NT2/D1 (cell line): Measurements from ENCODE around the gene ESRP2.

Experiments used
- DNase-seq: peaks from one replicate; pipeline ENCODE4 v3.0.0-alpha.2; 2011; ENCODE audit warnings: low read depth, low spot score
- H3K27me3 ChIP-seq: 2 replicates; pipeline ENCODE4 v1.6.0; 2011; ENCODE audit warnings: mild to moderate bottlenecking; ENCODE audit not compliant: insufficient read length, insufficient read depth
- H3K36me3 ChIP-seq: 2 replicates; pipeline ENCODE4 v1.6.1; 2011; ENCODE audit warnings: mild to moderate bottlenecking, low read length, mixed read lengths; ENCODE audit not compliant: insufficient read depth, insufficient read length
- H3K4me1 ChIP-seq: 2 replicates; pipeline ENCODE4 v1.5.1; 2011; ENCODE audit not compliant: insufficient read depth, insufficient read length
- H3K4me3 ChIP-seq: 2 replicates; pipeline ENCODE4 v1.5.1; 2011; ENCODE audit warnings: low read depth; ENCODE audit not compliant: insufficient read length
- H3K9ac ChIP-seq: 2 replicates; pipeline ENCODE4 v1.6.0; 2011; ENCODE audit warnings: low read depth; ENCODE audit not compliant: insufficient read length
- H3K9me3 ChIP-seq: 2 replicates; pipeline ENCODE4 v1.5.1; 2011; ENCODE audit warnings: mild to moderate bottlenecking, low read length; ENCODE audit not compliant: insufficient read depth
- SUZ12 ChIP-seq: IDR thresholded peaks from 2 replicates; pipeline ENCODE4 v1.6.1; 2011; ENCODE audit not compliant: insufficient read length, insufficient read depth; ENCODE audit errors: extremely low read depth
- YY1 ChIP-seq: IDR thresholded peaks from 2 replicates; pipeline ENCODE4 v1.6.1; 2011; ENCODE audit not compliant: insufficient read length, insufficient read depth
- ZNF274 ChIP-seq: IDR thresholded peaks from 2 replicates; pipeline ENCODE4 v1.6.1; 2011; ENCODE audit warnings: mild to moderate bottlenecking, low read depth, low read length

Gene ESRP2

DNA sequence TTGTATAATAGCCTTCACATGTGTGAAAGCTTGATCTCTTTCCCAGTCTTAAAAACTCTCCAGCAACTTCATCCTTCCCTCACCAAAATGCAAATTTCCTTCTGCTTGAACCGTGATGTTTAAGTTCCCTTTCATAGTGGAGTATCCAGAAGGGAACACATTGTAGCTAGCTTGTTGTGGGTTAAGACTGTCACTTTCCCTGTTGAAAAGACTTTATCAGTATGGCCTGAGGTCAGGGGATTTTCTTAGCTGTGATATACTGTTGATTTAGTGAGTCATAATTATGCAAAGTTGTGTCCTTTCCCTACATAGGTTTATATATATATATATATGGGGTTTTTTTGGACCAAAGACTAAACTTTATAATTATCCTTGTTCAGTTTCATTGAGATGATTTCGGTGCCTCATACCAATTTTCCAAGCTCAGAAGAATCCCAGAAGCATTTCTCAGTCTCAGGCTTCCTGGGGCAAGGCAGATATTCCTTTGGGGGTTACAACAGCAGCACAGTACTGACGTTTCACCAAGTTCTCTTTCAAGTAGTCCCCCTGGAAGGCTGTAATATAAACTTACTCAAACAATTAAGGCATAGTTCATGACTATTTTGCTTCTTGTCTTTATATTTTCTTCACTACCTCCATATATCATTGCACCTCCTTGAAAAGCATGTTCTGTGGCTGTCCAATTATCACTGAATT is 35.7 kb downstream of the ESRP2 start:
- Histone ChIP-seq H3K4me3 (no peak overlapping the region), H3K9ac (no peak overlapping the region), H3K36me3 (peaks cover 4% of the 10 kb centered on the region), H3K9me3 (no peaks in the 10 kb centered on the region), H3K4me1 (no peaks in the 10 kb centered on the region), H3K27me3 (no peaks in the 10 kb centered on the region)
- no peak for DNase-seq
- TF ChIP-seq ZNF274: no peak
- TF ChIP-seq YY1: no peak
- no peak for TF ChIP-seq SUZ12

DNA sequence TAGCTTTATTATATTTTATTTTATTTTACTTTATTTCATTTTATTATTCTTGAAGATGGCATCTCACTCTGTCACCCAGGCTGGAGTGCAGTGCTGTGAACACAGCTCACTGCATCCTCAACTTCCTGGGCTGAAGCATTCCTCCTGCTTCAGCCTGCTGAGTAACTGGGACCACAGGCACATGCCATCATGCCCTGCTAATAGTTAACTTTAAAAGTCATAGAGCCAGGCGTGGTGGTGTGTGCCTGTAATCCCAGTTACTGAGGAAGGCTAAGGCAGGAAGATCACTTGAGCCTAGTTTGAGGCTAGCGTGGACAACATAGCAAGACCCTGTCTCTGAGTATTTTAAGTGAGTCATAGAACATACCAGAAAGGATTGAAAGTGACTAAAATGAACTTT is 38.7 kb downstream of the ESRP2 start:
- H3K9me3 ChIP-seq: no peaks in the 10 kb centered on the region
- TF ChIP-seq ZNF274 (no peak), YY1 (no peak), SUZ12 (no peak)
- no peak overlapping the region for H3K4me3 ChIP-seq
- peaks cover 17% of the 10 kb centered on the region for H3K36me3 ChIP-seq
- H3K9ac ChIP-seq: no peak overlapping the region
- DNase-seq: no peak
- H3K27me3 ChIP-seq: no peaks in the 10 kb centered on the region
- no peaks in the 10 kb centered on the region for H3K4me1 ChIP-seq

DNA sequence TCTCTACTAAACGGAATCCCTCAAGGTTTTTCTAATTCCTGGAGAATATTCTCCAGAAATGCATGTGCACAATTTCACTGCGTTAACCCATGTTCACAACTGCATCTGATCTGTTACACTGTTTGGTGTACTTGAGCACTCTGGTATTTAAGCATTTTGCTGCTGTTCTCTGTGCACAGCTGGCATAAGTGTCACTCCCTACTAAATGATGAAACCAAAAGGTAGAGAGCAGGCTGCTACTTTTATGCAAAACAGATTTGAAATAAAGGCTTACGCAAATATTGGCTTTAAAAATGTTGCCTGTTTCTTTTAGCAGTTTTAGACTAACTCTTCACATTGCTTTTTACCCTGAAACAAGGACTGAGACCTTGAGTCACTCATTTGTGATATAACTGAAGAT is 41.7 kb downstream of the ESRP2 start:
- H3K4me1 ChIP-seq: no peaks in the 10 kb centered on the region
- DNase-seq: no peak
- no peak overlapping the region for H3K9ac ChIP-seq
- no peaks in the 10 kb centered on the region for H3K27me3 ChIP-seq
- H3K36me3 ChIP-seq: peaks cover 37% of the 10 kb centered on the region
- H3K4me3 ChIP-seq: no peak overlapping the region
- TF ChIP-seq YY1: no peak
- no peak for TF ChIP-seq SUZ12
- TF ChIP-seq ZNF274: no peak
- H3K9me3 ChIP-seq: no peaks in the 10 kb centered on the region

DNA sequence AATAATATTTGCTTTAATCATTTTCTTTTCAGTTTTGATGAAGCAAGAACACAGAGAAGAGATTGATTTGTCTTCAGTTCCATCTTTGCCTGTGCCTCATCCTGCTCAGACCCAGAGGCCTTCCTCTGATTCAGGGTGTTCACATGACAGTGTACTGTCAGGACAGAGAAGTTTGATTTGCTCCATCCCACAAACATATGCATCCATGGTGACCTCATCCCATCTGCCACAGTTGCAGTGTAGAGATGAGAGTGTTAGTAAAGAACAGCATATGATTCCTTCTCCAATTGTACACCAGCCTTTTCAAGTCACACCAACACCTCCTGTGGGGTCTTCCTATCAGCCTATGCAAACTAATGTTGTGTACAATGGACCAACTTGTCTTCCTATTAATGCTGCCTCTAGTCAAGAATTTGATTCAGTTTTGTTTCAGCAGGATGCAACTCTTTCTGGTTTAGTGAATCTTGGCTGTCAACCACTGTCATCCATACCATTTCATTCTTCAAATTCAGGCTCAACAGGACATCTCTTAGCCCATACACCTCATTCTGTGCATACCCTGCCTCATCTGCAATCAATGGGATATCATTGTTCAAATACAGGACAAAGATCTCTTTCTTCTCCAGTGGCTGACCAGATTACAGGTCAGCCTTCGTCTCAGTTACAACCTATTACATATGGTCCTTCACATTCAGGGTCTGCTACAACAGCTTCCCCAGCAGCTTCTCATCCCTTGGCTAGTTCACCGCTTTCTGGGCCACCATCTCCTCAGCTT is 45.0 kb downstream of the ESRP2 start:
- Histone ChIP-seq H3K4me1 (no peaks in the 10 kb centered on the region), H3K9me3 (peaks cover 13% of the 10 kb centered on the region; the same call in 1 of the 2 replicates), H3K27me3 (no peaks in the 10 kb centered on the region), H3K4me3 (no peak overlapping the region), H3K36me3 (peaks cover 51% of the 10 kb centered on the region), H3K9ac (no peak overlapping the region)
- no peak for DNase-seq
- TF ChIP-seq YY1: no peak
- no peak for TF ChIP-seq SUZ12
- no peak for TF ChIP-seq ZNF274

DNA sequence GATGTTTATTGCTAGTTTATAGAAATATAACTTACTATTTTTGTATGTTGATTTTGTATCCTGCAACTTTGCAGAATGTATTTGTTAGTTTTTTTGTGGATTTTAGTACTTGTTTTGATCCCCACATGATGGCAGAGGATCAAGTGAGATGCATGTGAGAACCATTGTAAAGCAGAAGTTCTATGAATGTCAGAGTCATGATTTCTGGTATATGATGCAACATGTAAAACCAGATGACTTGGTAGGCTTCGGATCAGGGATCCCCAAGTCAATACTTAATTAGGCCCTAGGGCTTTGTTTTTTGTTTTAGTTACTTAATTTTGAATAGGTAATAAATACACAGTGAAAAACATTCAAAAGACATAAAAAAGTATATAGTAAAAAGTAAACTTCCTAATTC is 45.8 kb downstream of the ESRP2 start:
- Histone ChIP-seq H3K9me3 (peaks cover 13% of the 10 kb centered on the region; the same call in 1 of the 2 replicates), H3K36me3 (peaks cover 54% of the 10 kb centered on the region), H3K9ac (no peak overlapping the region), H3K27me3 (no peaks in the 10 kb centered on the region), H3K4me1 (no peaks in the 10 kb centered on the region), H3K4me3 (no peak overlapping the region)
- TF ChIP-seq YY1 (no peak), ZNF274 (no peak), SUZ12 (no peak)
- DNase-seq: no peak

DNA sequence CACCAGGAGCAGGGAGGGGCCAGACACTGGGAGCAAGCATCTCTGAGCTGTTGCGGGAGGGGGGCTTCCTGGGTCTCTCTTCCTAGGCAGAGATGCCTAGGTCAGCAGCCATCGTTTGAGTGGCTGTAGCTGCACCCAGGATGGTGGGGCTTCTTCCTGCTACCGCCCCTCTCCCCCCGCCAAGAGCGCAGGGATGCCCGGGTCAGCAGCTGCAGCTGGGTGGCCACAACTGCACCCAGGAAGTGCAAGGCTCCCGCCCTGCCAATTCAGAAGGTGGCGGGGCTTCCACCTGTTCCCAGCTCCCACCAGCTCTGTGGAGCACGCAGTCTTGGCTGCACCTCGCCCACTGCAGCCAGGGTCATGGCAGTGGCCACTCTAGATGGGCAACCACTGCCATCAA is 47.8 kb downstream of the ESRP2 start:
- no peak for DNase-seq
- Histone ChIP-seq H3K4me1 (no peaks in the 10 kb centered on the region), H3K4me3 (no peak overlapping the region), H3K27me3 (no peaks in the 10 kb centered on the region), H3K36me3 (peaks cover 60% of the 10 kb centered on the region), H3K9me3 (peaks cover 13% of the 10 kb centered on the region; the same call in 1 of the 2 replicates), H3K9ac (no peak overlapping the region)
- TF ChIP-seq YY1 (no peak), ZNF274 (no peak), SUZ12 (no peak)

DNA sequence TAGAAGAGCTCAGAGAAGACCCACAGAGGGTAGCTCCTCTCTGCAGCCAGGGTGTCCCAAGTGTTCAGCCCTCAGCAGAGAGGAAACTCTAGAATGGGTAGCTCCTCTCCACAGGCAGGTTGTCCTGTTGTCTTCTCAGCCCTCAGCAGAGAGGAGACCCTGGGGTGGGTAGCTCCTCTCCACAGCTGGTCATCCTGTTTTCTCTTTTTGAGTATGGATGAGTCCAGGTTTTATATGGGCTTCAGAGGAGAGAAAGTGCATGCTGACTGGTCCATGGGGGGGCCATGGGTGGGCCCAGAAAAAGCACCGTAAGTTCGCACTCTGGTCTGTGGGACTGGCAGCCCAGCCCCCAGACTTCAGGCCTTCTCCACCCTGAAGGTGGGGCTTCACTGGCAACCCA is 48.4 kb downstream of the ESRP2 start:
- Histone ChIP-seq H3K36me3 (peaks cover 58% of the 10 kb centered on the region), H3K4me3 (no peak overlapping the region), H3K9ac (no peak overlapping the region), H3K27me3 (no peaks in the 10 kb centered on the region), H3K4me1 (no peaks in the 10 kb centered on the region), H3K9me3 (peaks cover 13% of the 10 kb centered on the region; the same call in 1 of the 2 replicates)
- TF ChIP-seq YY1 (no peak), SUZ12 (no peak), ZNF274 (no peak)
- DNase-seq: no peak
